Measurements from ENCODE around the gene EGFL8.
A peak's percentile ranks its signal among the peaks of the same experiment; 100 is the strongest.

EGFL8 gene

GRCh38 chr6:32154514-32155161 is 9.8 kb upstream of the EGFL8 start:
- Histone ChIP-seq H3K27me3 (replicated peaks) (no peaks in the 10 kb centered on the region), H3K36me3 (replicated peaks) (peaks cover 9% of the 10 kb centered on the region), H3K4me3 (ENCODE audit: low read depth, low read length) (peak overlapping the region; percentile 86), H3K27ac (peak overlapping the region; percentile 80)
- in situ Hi-C loops (cut with HindIII; ENCODE audit: low pct_ligation_motif_present, low sequenced_read_pairs), result no loop called here
- TF ChIP-seq, protein P1, sequence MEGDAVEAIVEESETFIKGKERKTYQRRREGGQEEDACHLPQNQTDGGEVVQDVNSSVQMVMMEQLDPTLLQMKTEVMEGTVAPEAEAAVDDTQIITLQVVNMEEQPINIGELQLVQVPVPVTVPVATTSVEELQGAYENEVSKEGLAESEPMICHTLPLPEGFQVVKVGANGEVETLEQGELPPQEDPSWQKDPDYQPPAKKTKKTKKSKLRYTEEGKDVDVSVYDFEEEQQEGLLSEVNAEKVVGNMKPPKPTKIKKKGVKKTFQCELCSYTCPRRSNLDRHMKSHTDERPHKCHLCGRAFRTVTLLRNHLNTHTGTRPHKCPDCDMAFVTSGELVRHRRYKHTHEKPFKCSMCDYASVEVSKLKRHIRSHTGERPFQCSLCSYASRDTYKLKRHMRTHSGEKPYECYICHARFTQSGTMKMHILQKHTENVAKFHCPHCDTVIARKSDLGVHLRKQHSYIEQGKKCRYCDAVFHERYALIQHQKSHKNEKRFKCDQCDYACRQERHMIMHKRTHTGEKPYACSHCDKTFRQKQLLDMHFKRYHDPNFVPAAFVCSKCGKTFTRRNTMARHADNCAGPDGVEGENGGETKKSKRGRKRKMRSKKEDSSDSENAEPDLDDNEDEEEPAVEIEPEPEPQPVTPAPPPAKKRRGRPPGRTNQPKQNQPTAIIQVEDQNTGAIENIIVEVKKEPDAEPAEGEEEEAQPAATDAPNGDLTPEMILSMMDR (IDR thresholded peaks at IDR 0.05; ENCODE audit: low read depth, low read length, missing control alignments), result peak; percentile 75
- peak; percentile 55 for DNase-seq

GRCh38 chr6:32156891-32157290 is 7.5 kb upstream of the EGFL8 start:
- TF ChIP-seq, protein P1 (IDR thresholded peaks at IDR 0.05; ENCODE audit: low read depth, low read length, missing control alignments), result no peak
- no peak overlapping the region for H3K4me3 ChIP-seq (ENCODE audit: low read depth, low read length)
- peaks cover 9% of the 10 kb centered on the region for H3K36me3 ChIP-seq (replicated peaks)
- no peaks in the 10 kb centered on the region for H3K27me3 ChIP-seq (replicated peaks)
- in situ Hi-C loops (cut with HindIII; ENCODE audit: low pct_ligation_motif_present, low sequenced_read_pairs), result no loop called here
- no peak for DNase-seq
- no peak overlapping the region for H3K27ac ChIP-seq

GRCh38 chr6:32158052-32158451 is 6.3 kb upstream of the EGFL8 start:
- in situ Hi-C loops (cut with HindIII; ENCODE audit: low pct_ligation_motif_present, low sequenced_read_pairs), result no loop called here
- TF ChIP-seq, protein P1 (IDR thresholded peaks at IDR 0.05; ENCODE audit: low read depth, low read length, missing control alignments), result no peak

DNA sequence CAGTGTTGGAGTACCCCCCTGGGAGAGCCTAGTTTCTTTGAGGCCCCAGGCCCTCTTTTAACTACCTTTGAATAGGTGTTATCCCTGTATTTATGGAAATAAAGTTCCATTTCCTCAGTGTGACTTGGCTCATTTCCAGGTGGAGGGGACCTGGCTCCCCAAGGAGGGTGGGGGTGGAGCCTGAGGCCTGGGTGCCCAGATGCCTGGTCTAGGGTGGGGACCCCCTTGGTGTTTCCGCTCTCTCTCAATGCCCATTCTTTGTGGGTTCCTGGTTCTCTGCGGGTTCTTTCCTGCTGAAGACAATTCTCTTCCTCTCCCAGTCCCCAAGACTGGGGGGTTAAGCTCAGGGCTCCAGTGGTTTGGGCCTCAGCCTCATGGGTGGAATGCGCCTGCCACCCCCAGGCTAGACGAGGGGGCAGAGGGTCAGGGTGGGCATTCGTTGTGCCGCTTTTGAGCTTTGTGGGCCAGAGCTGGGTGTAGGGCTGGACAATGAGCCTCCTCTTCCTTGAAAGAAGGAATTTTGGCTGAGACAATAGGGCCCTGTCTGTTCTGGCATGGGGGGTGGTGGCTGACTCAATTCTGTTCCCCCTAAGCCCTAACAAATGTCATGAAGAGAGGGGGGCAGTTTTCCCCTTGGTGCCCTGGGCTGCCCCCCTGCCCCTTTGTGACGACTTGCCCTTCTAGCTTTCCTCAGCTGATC is 686 bp upstream of the EGFL8 start:
- Histone ChIP-seq H3K27ac (no peak overlapping the region), H3K27me3 (replicated peaks) (no peaks in the 10 kb centered on the region), H3K4me3 (ENCODE audit: low read depth, low read length) (no peak overlapping the region), H3K36me3 (replicated peaks) (peaks cover 25% of the 10 kb centered on the region)
- no peak for DNase-seq
- TF ChIP-seq, protein P1 (IDR thresholded peaks at IDR 0.05; ENCODE audit: low read depth, low read length, missing control alignments), result no peak
- in situ Hi-C loops (cut with HindIII; ENCODE audit: low pct_ligation_motif_present, low sequenced_read_pairs), result no loop called here

More at GRCh38 chr6:32158052-32158451, 6.3 kb upstream of the EGFL8 start:
- Histone ChIP-seq H3K36me3 (replicated peaks) (peaks cover 12% of the 10 kb centered on the region), H3K4me3 (ENCODE audit: low read depth, low read length) (no peak overlapping the region), H3K27ac (no peak overlapping the region), H3K27me3 (replicated peaks) (no peaks in the 10 kb centered on the region)
- no peak for DNase-seq

GRCh38 chr6:32166411-32167061 is 2.1 kb downstream of the EGFL8 start:
- DNase-seq, result no peak
- Histone ChIP-seq H3K27me3 (replicated peaks) (no peaks in the 10 kb centered on the region), H3K27ac (no peak overlapping the region), H3K36me3 (replicated peaks) (peaks cover 45% of the 10 kb centered on the region), H3K4me3 (ENCODE audit: low read depth, low read length) (no peak overlapping the region)
- TF ChIP-seq, protein P1 (IDR thresholded peaks at IDR 0.05; ENCODE audit: low read depth, low read length, missing control alignments), result peak; percentile 49
- in situ Hi-C loops (cut with HindIII; ENCODE audit: low pct_ligation_motif_present, low sequenced_read_pairs), result no loop called here
